ENCODE data around the gene RUFY3.
"Not testable (repeated sequence)": the region's sequence is repeated elsewhere in the genome, so short reads cannot be mapped to it uniquely, and the experiment has no call there.

RUFY3 gene

GRCh38 chr4:70838666-70839588 lies 117.2 kb downstream of the RUFY3 start:
- peak; percentile 69 for TF ChIP-seq POLR2A (IDR thresholded peaks at IDR 0.05; ENCODE audit: low read depth, low read length)
- TF ChIP-seq TAF1 (IDR thresholded peaks at IDR 0.05; ENCODE audit: borderline replicate concordance, low read depth, low read length): no peak
- no peak; the same call in none of the 2 replicates for TF ChIP-seq POLR2AphosphoS5 (IDR thresholded peaks at IDR 0.05; ENCODE audit: low read depth, low read length)
- FAIRE-seq: peak; percentile 36
- peak; percentile 73 for DNase-seq (ENCODE audit: insufficient read length)

- FAIRE-seq (peak; percentile 94), DNase-seq (ENCODE audit: insufficient read length) (peak; percentile 76)
Measured at GRCh38 chr4:70839589-70840093, 117.9 kb downstream of the RUFY3 start, which contains the start of gene GRSF1. Gene GRSF1 (minus strand): TSS chr4:70839890. CDS start chr4:70839827, 63 bp downstream.

DNA sequence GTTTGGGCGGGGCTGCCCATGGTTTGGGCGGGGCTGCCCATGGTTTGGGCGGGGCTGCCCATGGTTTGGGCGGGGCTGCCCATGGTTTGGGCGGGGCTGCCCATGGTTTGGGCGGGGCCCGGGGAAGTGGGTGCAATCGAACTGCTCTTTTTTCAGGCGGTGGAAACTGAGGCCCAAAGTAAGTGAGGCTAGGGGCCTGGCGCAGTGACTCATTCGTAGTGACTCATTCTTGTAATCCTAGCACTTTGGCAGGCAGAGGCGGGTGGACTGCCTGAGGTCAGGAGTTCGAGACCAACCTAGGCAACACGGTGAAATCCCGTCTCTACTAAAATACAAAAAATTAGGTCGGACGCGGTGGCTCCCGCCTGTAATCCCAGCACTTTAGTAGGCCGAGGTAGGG lies 118.4 kb downstream of the RUFY3 start:
- FAIRE-seq; DNase-seq (ENCODE audit: insufficient read length): not testable (repeated sequence)

More at GRCh38 chr4:70839589-70840093, 117.9 kb downstream of the RUFY3 start, which contains the start of gene GRSF1:
- TF ChIP-seq POLR2A (IDR thresholded peaks at IDR 0.05; ENCODE audit: low read depth, low read length) (peak; percentile 79), TAF1 (IDR thresholded peaks at IDR 0.05; ENCODE audit: borderline replicate concordance, low read depth, low read length) (peak; percentile 67; the same call in 1 of the 2 replicates), POLR2AphosphoS5 (IDR thresholded peaks at IDR 0.05; ENCODE audit: low read depth, low read length) (peak; percentile 65)

DNA sequence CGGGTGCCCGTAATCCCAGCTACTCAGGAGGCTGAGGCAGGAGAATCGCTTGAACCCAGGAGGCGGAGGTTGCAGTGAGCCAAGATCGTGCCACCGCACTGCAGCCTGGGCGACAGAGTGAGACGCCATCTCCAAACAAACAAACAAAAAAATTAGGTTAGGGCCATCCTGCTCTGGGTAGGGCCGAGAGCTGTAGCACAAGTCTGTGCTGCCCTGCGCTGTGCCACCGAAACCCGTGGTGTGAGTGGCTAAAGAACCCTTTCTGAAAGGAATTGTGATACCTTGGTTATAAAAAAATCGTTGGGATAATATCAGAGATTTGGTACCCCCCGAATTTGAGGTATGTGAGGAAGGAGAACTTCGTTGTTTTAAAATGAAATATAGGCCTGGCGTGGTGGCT lies 118.9 kb downstream of the RUFY3 start:
- DNase-seq (ENCODE audit: insufficient read length); FAIRE-seq: not testable (repeated sequence)

DNA sequence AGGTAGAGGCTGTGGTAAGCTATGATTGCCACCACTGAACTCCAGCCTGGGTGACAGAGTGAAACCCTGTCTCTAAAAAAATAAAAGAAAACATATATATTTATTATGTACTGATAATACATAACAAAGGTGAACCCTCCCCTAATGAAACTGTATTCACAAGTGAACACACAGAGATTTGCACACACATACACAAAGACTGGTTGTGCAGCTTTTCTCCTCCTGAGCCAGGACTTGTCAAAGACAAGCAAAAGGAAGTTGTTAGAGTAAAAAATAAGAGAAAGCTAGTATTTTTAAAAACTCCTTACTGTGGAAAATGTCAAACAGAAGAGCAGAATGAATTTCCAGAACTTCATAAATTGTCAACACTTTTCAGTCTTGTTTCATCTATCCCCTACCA lies 119.4 kb downstream of the RUFY3 start:
- no peak for TF ChIP-seq POLR2AphosphoS5 (IDR thresholded peaks at IDR 0.05; ENCODE audit: low read depth, low read length)
- no peak for TF ChIP-seq POLR2A (IDR thresholded peaks at IDR 0.05; ENCODE audit: low read depth, low read length)
- no peak for TF ChIP-seq TAF1 (IDR thresholded peaks at IDR 0.05; ENCODE audit: borderline replicate concordance, low read depth, low read length)
- FAIRE-seq: no peak
- DNase-seq (ENCODE audit: insufficient read length): no peak

DNA sequence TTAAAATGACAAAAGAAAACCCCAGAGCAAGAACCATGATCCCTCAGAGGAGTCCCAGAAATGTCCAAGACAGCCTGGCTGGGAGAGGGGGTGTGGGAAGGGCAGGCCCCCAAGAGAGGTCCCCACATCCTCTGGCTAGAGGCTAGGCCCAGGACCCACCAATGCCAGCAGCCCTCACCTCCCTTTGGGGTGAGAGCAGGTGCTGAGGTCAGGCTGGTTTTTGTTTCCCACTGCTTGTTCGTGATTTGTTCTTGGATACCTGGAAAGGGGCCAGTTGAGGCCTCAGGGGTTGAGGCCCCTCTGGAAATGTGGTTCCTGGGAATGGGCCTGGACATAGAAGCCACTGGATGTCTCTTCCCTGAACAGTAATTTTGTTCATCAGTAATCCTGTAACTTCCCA lies 120.2 kb downstream of the RUFY3 start:
- TF ChIP-seq POLR2A (IDR thresholded peaks at IDR 0.05; ENCODE audit: low read depth, low read length) (no peak), POLR2AphosphoS5 (IDR thresholded peaks at IDR 0.05; ENCODE audit: low read depth, low read length) (no peak), TAF1 (IDR thresholded peaks at IDR 0.05; ENCODE audit: borderline replicate concordance, low read depth, low read length) (no peak)
- DNase-seq (ENCODE audit: insufficient read length) (no peak), FAIRE-seq (no peak)

- DNase-seq (ENCODE audit: insufficient read length): no peak
- FAIRE-seq: peak; percentile 96
- TF ChIP-seq TAF1 (IDR thresholded peaks at IDR 0.05; ENCODE audit: borderline replicate concordance, low read depth, low read length) (no peak), POLR2A (IDR thresholded peaks at IDR 0.05; ENCODE audit: low read depth, low read length) (no peak), POLR2AphosphoS5 (IDR thresholded peaks at IDR 0.05; ENCODE audit: low read depth, low read length) (no peak)
Measured at GRCh38 chr4:70842761-70843435, 121.1 kb downstream of the RUFY3 start.

DNA sequence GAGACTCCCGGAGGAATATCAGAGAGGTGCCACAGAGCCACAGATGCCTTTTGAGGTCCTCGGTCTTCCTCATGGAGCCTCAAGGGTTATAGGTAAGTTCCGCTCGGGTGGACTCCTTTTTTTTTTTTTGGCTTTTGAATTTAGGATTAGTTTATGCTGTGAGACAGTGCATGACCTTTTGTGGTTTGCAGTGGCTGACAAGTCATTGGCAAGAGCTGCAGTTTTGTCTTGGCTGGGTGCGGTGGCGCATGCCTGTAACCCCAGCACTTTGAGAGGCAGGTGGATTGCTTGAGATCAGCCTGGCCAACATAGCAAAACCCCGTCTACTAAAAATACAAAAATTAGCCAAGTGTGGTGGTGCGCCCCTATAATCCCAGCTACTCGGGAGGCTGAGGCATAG lies 122.4 kb downstream of the RUFY3 start:
- DNase-seq (ENCODE audit: insufficient read length) (no peak), FAIRE-seq (peak; percentile 89)
- no peak for TF ChIP-seq POLR2A (IDR thresholded peaks at IDR 0.05; ENCODE audit: low read depth, low read length)
- no peak for TF ChIP-seq POLR2AphosphoS5 (IDR thresholded peaks at IDR 0.05; ENCODE audit: low read depth, low read length)
- no peak for TF ChIP-seq TAF1 (IDR thresholded peaks at IDR 0.05; ENCODE audit: borderline replicate concordance, low read depth, low read length)

- DNase-seq (ENCODE audit: insufficient read length) (no peak), FAIRE-seq (no peak)
- TF ChIP-seq TAF1 (IDR thresholded peaks at IDR 0.05; ENCODE audit: borderline replicate concordance, low read depth, low read length) (no peak), POLR2AphosphoS5 (IDR thresholded peaks at IDR 0.05; ENCODE audit: low read depth, low read length) (no peak), POLR2A (IDR thresholded peaks at IDR 0.05; ENCODE audit: low read depth, low read length) (no peak)
Measured at GRCh38 chr4:70849291-70849690, 127.5 kb downstream of the RUFY3 start.

- DNase-seq (ENCODE audit: insufficient read length) (no peak), FAIRE-seq (no peak)
- no peak for TF ChIP-seq POLR2AphosphoS5 (IDR thresholded peaks at IDR 0.05; ENCODE audit: low read depth, low read length)
- TF ChIP-seq POLR2A (IDR thresholded peaks at IDR 0.05; ENCODE audit: low read depth, low read length): no peak
- TF ChIP-seq TAF1 (IDR thresholded peaks at IDR 0.05; ENCODE audit: borderline replicate concordance, low read depth, low read length): no peak
Measured at GRCh38 chr4:70855464-70855863, 133.7 kb downstream of the RUFY3 start.
